ENCODE results near the gene KREMEN1. TPM values are rescaled to one million over a fixed set of nuclear protein-coding genes. Genes with fewer than 3 reads are reported as not detected.

KREMEN1 gene
- total RNA-seq, 1 donor from 2014 or later, result 24.6 TPM

- DNase-seq (ENCODE audit: extremely low spot score in 2 of 2), result no peak
- no peak for TF ChIP-seq POLR2AphosphoS5 (IDR thresholded peaks at IDR 0.05; ENCODE audit: insufficient read depth in 1 of 2, low read depth in 1 of 2)
- no peak overlapping the region for H3K4me3 ChIP-seq
- H3K27ac ChIP-seq, result no peak overlapping the region
- intact Hi-C loops (cut with DNase I), result loop anchor here (2.0 kb wide), 1 partner anchor 43 kb away; no protein-coding TSS in a partner anchor
- H3K9me3 ChIP-seq, result no peaks in the 10 kb centered on the region
- H3K36me3 ChIP-seq, result no peaks in the 10 kb centered on the region
- no peaks in the 10 kb centered on the region for H3K27me3 ChIP-seq
- peaks cover 14% of the 10 kb centered on the region for H3K4me1 ChIP-seq
Observed at GRCh38 chr22:29203488-29204454, 130.9 kb downstream of the KREMEN1 start.

- Histone ChIP-seq H3K27me3 (no peaks in the 10 kb centered on the region), H3K9me3 (no peaks in the 10 kb centered on the region), H3K4me3 (no peak overlapping the region), H3K27ac (no peak overlapping the region), H3K4me1 (peaks cover 14% of the 10 kb centered on the region), H3K36me3 (no peaks in the 10 kb centered on the region)
- no peak for DNase-seq (ENCODE audit: extremely low spot score in 2 of 2)
- TF ChIP-seq POLR2A (IDR thresholded peaks at IDR 0.05) (no peak), POLR2AphosphoS5 (IDR thresholded peaks at IDR 0.05; ENCODE audit: insufficient read depth in 1 of 2, low read depth in 1 of 2) (no peak), CTCF (IDR thresholded peaks at IDR 0.05) (no peak)
- intact Hi-C loops (cut with DNase I), result loop anchor here (2.0 kb wide), 1 partner anchor 42 kb away; no protein-coding TSS in a partner anchor
Observed at GRCh38 chr22:29204455-29205183, 131.8 kb downstream of the KREMEN1 start.

GRCh38 chr22:29205252-29205593 lies 132.4 kb downstream of the KREMEN1 start:
- no peaks in the 10 kb centered on the region for H3K36me3 ChIP-seq
- DNase-seq (ENCODE audit: extremely low spot score in 2 of 2), result no peak
- no peaks in the 10 kb centered on the region for H3K9me3 ChIP-seq
- intact Hi-C loops (cut with DNase I), result loop anchor here (2.0 kb wide), 1 partner anchor 42 kb away; no protein-coding TSS in a partner anchor
- TF ChIP-seq POLR2AphosphoS5 (IDR thresholded peaks at IDR 0.05; ENCODE audit: insufficient read depth in 1 of 2, low read depth in 1 of 2) (no peak), CTCF (IDR thresholded peaks at IDR 0.05) (no peak), POLR2A (IDR thresholded peaks at IDR 0.05) (no peak)
- peak overlapping the region; percentile 53 to 64 for H3K4me3 ChIP-seq
- no peak overlapping the region for H3K27ac ChIP-seq
- peaks cover 14% of the 10 kb centered on the region for H3K4me1 ChIP-seq
- no peaks in the 10 kb centered on the region for H3K27me3 ChIP-seq

GRCh38 chr22:29205594-29206371 lies 132.9 kb downstream of the KREMEN1 start, which contains the start of gene EMID1:
TSS of gene EMID1 (plus strand) at chr22:29205896. CDS start at chr22:29206039, 143 bp downstream.
- intact Hi-C loops (cut with DNase I), result loop anchor here (2.0 kb wide), 1 partner anchor 41 kb away; no protein-coding TSS in a partner anchor

More at GRCh38 chr22:29205594-29206371, 132.9 kb downstream of the KREMEN1 start, which contains the start of gene EMID1:
- TF ChIP-seq CTCF (IDR thresholded peaks at IDR 0.05) (no peak), POLR2AphosphoS5 (IDR thresholded peaks at IDR 0.05; ENCODE audit: insufficient read depth in 1 of 2, low read depth in 1 of 2) (no peak), POLR2A (IDR thresholded peaks at IDR 0.05) (no peak)
- Histone ChIP-seq H3K4me3 (peak within 1 kb of the TSS; percentile 53 to 64), H3K4me1 (peaks cover 14% of the 10 kb centered on the region), H3K27me3 (no peaks in the 10 kb centered on the region), H3K27ac (peak within 1 kb of the TSS; percentile 45), H3K36me3 (no peaks in the 10 kb centered on the region), H3K9me3 (no peaks in the 10 kb centered on the region)
- DNase-seq (ENCODE audit: extremely low spot score in 2 of 2), result no peak
